GM18517 (cell line): ENCODE results near the gene CALU.

Experiments
- ATAC-seq: cut with Tn5 transposase; IDR thresholded peaks from one replicate; pipeline ENCODE4 v1.9.1; 2021; ENCODE audit warnings: mild to moderate bottlenecking, moderate library complexity; ENCODE audit not compliant: unreplicated experiment

Gene CALU

GRCh38 chr7:128724743-128725142 lies 14.4 kb upstream of the CALU start:
- ATAC-seq = no peak

GRCh38 chr7:128725531-128725930 lies 13.6 kb upstream of the CALU start:
- ATAC-seq = no peak

GRCh38 chr7:128726059-128726736 lies 13.0 kb upstream of the CALU start:
- ATAC-seq = no peak

- ATAC-seq = no peak
Measured at GRCh38 chr7:128726737-128727072, 12.5 kb upstream of the CALU start.

- no peak for ATAC-seq
Measured at GRCh38 chr7:128727239-128727638, 11.9 kb upstream of the CALU start.

- no peak for ATAC-seq
Measured at GRCh38 chr7:128728598-128728997, 10.6 kb upstream of the CALU start.

GRCh38 chr7:128729494-128729893 lies 9.7 kb upstream of the CALU start:
- no peak for ATAC-seq

- ATAC-seq = no peak
Measured at GRCh38 chr7:128731184-128731583, 8.0 kb upstream of the CALU start.

GRCh38 chr7:128732521-128733277 lies 6.5 kb upstream of the CALU start:
- ATAC-seq = no peak

- ATAC-seq = no peak
Measured at GRCh38 chr7:128733278-128733645, 5.9 kb upstream of the CALU start.

GRCh38 chr7:128734890-128735289 lies 4.3 kb upstream of the CALU start:
- no peak for ATAC-seq

- ATAC-seq = no peak
Measured at GRCh38 chr7:128735436-128735835, 3.7 kb upstream of the CALU start.

- ATAC-seq = no peak
Measured at GRCh38 chr7:128737441-128737840, 1.7 kb upstream of the CALU start.

- no peak for ATAC-seq
Measured at GRCh38 chr7:128737867-128738385, 1.2 kb upstream of the CALU start.

GRCh38 chr7:128738570-128739047 lies 550 bp upstream of the CALU start:
- peak; percentile 14 for ATAC-seq

GRCh38 chr7:128739990-128740682 lies 977 bp downstream of the CALU start:
- no peak for ATAC-seq

- ATAC-seq = no peak
Measured at GRCh38 chr7:128740996-128741395, 1.8 kb downstream of the CALU start.

- ATAC-seq = no peak
Measured at GRCh38 chr7:128741491-128741890, 2.3 kb downstream of the CALU start.

GRCh38 chr7:128742206-128742605 lies 3.0 kb downstream of the CALU start:
- no peak for ATAC-seq

- no peak for ATAC-seq
Measured at GRCh38 chr7:128743112-128743772, 4.1 kb downstream of the CALU start.

GRCh38 chr7:128744366-128744905 lies 5.3 kb downstream of the CALU start:
- no peak for ATAC-seq
